ENCODE results near the gene RAB24.
"Not testable (repeated sequence)": the region's sequence is repeated elsewhere in the genome, so short reads cannot be mapped to it uniquely, and the experiment has no call there.

RAB24 gene

DNA sequence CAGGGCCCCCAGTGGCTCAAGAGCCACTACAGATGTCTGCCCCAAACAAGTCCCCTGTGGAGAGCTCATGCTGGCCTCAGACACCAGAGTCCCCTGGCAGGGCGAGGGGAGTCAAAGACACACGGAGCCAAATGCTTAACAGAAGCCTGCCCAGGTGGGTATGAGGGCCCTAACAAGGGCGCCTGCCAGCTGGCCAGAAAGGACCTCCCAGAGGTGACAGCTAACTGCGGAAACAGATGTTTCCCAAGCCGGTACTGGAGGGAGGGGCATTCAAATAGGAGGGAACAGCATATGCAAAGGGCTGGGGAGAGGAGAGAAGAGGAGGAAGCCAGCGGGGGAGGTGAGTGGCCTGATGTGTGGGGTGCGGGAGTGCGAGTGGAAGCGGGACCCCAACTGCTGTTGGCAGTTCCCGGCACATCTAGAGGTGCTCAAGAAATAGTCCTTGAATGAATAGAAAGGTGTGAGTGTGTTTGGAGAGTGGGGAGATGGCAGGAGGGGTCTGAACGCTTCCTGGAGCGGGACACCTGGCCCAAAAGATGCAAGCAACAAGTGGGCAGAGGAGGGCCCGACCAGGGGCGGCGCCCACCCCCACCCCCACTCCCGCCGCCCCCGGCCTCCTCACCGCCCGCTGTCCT, 7.4 kb upstream of the RAB24 start:
- DNase-seq = peak; percentile 84

DNA sequence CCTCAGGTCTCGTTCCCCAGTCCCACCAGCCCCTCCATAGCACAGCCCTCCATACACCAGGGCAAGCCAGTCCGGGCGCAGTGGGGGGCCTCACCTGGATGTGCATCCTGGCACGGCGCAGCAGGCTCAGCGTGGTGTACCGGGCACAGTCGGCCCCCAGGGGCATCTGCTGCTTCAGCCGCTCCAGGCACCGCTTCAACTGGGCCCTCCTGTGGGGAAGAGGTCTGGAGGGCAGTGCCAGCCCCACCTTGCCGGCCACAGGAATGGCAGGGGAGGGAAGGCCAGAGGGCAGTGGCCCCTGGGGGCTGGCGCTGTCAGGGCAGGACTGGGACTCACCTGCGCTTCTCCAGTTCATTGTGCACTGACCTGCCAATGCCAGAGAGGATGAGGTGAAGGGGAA, 6.8 kb upstream of the RAB24 start:
- no peak for DNase-seq

DNA sequence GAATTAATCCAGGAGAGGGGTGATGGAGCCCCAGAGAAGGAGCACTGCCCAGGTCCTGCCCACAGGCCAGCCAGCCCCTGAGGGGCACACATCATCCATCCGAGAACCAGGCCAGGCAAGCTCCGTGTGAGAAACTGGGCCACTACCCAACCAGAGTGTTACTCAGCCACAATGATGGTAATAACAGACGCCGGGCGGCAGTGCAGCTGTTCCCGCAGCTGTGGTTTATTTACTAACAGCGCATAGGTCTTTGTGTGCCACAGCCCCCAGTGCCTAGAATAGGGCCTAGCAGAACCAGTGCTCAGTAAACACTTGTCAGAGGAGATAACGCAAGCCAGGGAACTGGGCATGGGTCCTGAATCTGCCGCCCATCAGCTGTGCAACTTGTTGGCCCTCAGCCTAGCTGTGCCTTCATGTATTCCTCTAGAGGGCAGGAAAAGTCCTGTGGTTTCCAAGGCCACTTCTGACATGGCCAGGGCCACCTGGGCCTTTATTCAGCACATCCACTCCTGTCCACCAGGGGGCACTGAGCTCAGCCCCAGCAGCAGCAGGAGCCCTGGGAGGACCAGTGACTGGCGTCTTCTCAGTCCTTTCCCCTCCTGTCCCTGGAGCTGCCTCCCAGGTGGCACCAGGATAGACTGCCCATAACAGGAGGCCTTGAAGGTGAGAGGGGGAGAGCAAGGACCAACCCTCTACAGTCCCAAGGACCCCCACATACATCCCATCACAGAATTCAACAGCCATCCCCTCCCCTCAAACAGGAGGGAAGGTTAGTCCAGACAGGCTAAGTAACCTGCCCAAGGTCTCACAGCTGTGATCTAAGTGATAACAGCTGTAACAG, 6.1 kb upstream of the RAB24 start:
- peak; percentile 91 for DNase-seq

DNA sequence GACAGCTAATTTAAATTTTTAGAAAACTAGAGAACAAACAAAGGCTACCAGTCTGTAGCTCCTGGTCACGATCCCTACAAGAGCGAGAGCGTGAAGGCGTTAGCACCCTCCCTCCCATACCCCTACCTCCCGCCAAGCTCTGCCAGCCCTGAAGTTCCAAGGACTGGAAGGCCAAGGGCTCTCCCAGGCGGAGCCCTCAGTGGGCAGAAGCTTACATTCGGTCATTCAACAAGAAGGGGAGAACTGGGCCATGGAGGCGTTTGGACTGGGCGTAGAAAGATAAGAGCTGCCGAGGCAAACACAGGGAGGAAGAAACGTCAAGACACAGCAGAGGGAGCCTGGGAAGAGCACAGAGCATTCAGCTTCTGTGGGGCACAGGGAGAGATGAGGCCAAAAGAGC, 5.2 kb upstream of the RAB24 start:
- no peak for DNase-seq

- no peak for DNase-seq
Observed at GRCh38 chr5:177307544-177308363, 4.2 kb upstream of the RAB24 start.

- DNase-seq = no peak
Observed at GRCh38 chr5:177306674-177307543, 3.4 kb upstream of the RAB24 start.

DNA sequence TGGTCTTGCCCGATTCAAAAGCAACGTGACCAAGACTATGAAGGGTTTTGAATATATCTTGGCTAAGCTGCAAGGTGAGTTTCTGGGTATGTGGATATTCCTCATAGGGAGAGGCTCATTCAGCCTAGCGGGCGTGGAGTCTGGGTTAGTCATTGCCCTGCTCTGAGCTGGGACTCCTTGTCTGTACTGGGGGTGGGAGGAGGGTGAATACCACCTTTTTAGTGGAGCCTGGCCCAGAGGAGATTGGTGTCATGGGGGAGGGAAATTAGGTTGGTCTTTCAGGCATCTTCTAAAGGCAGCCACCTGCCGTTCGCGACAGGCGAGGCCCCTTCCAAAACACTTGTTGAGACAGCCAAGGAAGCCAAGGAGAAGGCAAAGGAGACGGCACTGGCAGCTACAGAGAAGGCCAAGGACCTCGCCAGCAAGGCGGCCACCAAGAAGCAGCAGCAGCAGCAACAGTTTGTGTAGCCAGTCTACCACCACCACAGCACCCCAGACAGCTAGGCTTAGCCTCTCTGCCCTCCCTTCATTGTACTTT, 2.7 kb upstream of the RAB24 start:
- DNase-seq = not testable (repeated sequence)

- peak; percentile 71 for DNase-seq
Observed at GRCh38 chr5:177304392-177305119, 1.0 kb upstream of the RAB24 start.

DNA sequence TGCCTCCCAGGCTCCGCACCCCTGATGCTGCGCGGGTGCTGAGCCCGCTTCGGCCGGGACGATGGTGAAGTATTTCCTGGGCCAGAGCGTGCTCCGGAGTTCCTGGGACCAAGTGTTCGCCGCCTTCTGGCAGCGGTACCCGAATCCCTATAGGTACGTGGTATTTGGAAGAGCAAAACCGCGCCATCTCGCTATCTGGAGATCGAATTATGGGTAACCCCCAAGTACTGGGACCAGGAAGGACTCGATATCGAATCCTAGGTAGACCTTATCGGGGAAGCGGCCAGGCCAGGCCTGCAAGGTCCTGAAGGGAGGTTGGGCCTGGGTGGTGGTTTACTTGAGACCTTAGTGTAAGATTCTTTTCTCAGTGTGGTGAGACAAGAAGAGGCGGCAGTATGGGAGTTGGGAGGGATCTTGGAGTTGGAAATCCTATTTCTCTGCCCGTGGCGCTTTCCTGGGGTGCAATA, 439 bp upstream of the RAB24 start:
- DNase-seq = peak; percentile 61

DNA sequence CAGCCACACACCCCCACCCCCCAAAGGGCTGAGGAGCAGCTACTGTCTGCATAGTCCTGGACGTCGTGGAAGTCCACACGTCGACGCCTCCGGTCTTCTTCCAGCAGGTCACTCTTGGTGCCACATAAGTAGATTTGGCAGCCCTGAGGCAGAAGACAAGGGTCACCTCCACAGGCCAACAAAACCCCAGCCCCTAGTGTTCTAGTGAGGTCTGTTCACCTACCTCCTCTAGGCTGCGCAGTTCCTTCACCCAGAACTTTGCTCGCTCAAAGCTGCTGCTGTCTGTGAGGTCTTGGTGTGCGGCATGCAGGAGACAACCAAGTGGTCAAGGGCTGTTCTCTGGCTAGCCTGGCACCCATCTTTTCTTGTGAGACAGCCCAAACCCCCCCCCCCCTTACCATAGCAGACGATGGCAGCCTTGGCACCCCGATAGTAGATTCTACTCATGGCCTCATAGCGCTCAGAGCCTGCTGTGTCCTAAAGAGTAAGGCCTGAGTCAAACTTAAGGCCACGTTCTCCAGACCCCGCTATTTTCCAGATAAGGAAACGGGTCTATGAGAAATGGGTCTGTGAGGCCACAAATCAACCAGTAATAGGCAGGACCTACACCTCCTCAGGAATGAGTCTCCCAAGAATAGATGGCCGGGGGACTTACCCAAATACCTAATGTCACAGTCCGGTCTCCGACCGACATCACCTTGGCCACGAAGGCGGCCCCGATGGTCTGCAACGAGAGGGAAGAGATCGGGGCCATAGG, 987 bp downstream of the RAB24 start:
- DNase-seq = peak; percentile 52

DNA sequence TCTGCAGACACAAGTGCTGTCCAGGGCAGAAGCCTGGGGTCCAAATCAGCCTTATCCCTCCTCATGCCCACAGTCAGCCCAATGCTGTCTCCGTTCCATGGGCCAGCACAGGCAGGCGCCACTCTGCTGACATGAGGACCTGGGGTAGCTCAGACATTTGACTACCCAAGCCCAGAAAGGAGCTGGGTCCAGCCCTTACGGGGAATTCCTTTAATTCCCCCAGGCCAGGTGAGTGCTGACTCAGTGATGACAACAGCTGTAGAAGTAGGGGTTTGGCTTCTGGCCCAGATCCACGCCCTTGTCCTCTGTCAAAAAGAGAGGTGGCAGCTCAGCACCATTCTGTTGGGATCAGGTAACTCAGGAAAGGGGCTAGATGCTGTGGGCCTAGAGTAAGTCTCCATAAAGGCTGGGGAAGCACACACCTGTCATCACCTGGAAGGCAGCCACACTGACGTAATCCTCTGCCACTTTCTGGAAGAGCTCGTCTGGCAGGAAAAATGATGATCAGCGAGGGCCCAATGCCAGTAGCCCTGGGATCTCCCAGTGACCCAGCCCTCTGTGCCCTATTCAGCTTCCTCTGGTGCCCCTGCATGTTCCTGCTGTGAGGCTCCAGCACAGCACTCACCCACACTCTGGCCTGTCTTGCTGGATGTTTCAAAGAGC, 1.9 kb downstream of the RAB24 start:
- DNase-seq = peak; percentile 99

- DNase-seq = no peak
Observed at GRCh38 chr5:177300951-177301350, 2.6 kb downstream of the RAB24 start.

- DNase-seq = peak; percentile 47
Observed at GRCh38 chr5:177300236-177300880, 3.2 kb downstream of the RAB24 start.

DNA sequence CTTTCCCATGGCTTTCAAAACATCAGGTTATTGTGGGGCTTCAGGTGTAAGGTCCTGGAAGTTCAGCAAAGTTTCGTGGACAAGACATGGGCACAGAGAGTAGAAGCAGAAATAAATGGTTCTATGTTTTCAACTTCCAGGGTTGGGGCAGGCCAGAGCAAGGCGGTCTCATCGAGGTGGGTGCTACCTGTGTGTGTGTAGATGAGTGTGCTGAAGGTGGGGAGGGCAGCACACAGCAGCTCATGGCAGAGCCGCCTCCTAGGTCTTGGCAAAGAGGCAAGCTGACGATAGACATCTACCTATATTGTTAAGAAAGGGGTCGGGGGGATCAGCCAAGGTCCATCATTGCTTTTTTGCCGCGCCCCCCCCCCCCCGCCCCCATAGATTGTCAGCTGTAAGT, 3.8 kb downstream of the RAB24 start:
- no peak for DNase-seq

- no peak for DNase-seq
Observed at GRCh38 chr5:177297922-177298321, 5.6 kb downstream of the RAB24 start.

DNA sequence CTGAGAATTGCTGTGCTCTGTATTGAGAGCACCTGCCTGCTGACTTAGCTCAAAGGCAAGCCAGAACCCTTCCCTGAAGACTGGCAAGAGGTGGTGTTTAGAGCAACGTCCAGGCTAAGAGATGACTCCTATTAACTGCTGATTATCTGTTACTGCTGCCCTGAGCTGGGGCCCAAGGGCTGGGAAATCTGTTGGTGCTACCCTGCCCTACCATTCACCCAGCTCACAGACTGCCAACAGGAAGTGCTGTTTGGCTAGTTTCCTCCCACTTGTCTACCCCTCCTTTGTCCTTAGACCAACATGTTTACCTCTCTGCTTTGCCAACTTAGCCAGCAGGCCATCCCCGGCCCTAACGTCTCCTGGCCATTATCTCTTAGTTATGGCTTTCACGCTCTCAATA, 6.9 kb downstream of the RAB24 start:
- peak; percentile 21 for DNase-seq

DNA sequence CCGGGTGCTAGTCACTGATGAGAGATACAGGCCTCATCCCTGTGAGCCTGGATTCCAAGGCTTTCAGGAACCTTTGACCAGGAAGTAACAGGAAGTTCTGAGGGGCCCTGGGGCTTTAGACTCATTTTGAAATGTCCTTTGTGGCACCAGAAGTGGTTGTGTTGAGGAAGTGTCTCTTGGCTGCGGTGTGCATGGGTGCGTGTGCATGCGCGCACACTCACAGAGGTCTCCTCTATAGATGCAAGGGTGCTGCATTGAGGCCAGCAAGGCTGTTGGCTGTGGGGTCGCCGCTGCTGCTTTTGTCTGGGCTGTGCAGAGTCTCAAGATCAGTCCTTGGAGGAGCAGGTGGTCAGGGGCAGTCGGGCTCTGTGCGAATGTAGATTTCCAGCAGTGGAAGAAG, 7.6 kb downstream of the RAB24 start:
- DNase-seq = no peak

GRCh38 chr5:177294632-177295031, 8.9 kb downstream of the RAB24 start:
- no peak for DNase-seq

DNA sequence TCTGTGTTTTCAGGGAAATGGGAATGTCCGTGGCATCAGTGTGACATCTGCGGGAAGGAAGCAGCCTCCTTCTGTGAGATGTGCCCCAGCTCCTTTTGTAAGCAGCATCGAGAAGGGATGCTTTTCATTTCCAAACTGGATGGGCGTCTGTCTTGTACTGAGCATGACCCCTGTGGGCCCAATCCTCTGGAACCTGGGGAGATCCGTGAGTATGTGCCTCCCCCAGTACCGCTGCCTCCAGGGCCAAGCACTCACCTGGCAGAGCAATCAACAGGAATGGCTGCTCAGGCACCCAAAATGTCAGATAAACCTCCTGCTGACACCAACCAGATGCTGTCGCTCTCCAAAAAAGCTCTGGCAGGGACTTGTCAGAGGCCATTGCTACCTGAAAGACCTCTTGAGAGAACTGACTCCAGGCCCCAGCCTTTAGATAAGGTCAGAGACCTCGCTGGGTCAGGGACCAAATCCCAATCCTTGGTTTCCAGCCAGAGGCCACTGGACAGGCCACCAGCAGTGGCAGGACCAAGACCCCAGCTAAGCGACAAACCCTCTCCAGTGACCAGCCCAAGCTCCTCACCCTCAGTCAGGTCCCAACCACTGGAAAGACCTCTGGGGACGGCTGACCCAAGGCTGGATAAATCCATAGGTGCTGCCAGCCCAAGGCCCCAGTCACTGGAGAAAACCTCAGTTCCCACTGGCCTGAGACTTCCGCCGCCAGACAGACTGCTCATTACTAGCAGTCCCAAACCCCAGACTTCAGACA, 9.5 kb downstream of the RAB24 start:
- no peak for DNase-seq
